Epithelial cell of proximal tubule (primary cell): ENCODE measurements around the gene EFNA5. TPM values are rescaled to one million over a fixed set of nuclear protein-coding genes. Genes with fewer than 3 reads are reported as not detected.
"Not testable (repeated sequence)": the region's sequence is repeated elsewhere in the genome, so short reads cannot be mapped to it uniquely, and the experiment has no call there.

Source experiments
- DNase-seq: peaks from one replicate; pipeline ENCODE4 v3.0.0-alpha.2; 2011; ENCODE audit warnings: low read depth
- H3K4me3 ChIP-seq: 2 replicates; pipeline ENCODE4 v1.5.1; 2011; ENCODE audit warnings: low read depth, mild to moderate bottlenecking, low read length
- CTCF ChIP-seq: conservative IDR thresholded peaks from 2 replicates; pipeline ENCODE4 v1.5.1; 2012; ENCODE audit warnings: low read depth, mild to moderate bottlenecking, low read length
- total RNA-seq: library from RNA; depleted of rRNA; stranded (reverse); fragments of >200 nt; gene quantifications from 2 replicates; pipeline ENCODE4 v1.2.3, GENCODE V29; 2015

Gene EFNA5
- total RNA-seq, 1 donor from 2014 or later: 28.1 TPM

DNA sequence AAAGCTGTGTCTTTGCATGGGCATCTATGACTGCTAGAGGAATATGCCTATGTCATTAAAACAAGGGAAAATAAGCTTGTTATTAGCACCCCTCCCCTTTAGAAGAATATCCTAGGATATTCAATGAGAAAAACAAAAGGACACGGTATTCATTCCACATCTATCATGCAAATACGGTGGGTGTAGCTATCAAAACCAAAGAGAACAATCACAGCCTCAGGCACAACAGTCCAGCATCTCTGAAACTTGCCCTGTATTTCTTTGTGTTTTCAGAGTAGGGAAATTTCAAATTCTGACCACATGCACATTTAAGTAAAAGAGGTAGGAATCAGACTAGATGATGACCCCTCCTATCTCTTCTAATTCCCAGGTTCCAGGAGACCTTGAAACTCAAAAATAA is 209.9 kb downstream of the EFNA5 start:
- TF ChIP-seq CTCF: no peak
- H3K4me3 ChIP-seq: no peak overlapping the region
- no peak for DNase-seq

DNA sequence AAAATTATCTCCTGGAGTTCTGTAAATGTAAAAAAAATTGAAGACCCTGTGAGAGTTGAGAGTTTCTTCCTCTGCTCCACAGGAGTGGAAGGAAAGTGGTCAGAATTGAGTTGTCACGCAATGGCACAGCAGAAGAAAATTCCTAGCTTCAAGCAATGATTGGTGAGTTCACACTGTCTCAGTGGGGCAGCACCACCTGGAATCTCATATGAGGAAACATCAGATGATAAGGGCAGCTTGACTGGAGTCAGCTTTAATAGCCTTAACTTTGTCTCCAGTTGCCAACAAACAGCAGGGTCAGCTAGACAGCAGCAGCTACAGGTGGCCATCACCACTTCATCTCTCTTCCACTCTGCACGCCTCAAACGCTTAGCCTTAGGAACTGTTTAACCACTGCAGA is 211.1 kb downstream of the EFNA5 start:
- DNase-seq: no peak
- H3K4me3 ChIP-seq: no peak overlapping the region
- TF ChIP-seq CTCF: no peak

DNA sequence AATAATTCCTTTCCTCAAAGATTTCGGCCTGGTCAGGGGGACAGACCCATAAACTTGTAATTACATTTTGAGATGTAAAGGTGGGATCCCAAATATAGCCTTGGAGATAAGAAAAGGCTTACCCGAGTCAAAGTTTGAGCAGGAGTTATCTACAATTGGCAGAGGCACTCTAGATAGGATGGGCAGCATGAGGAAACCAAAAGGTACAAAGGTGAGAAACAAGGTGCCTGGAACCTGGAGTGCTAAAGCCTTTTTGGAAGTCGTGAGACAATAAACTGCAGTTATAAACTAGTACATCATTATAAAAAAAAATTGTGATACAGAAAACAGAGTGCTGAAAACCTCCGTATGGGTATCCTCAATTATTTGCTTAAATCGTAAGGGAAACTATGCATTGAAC is 212.4 kb downstream of the EFNA5 start:
- TF ChIP-seq CTCF: no peak
- H3K4me3 ChIP-seq: no peak overlapping the region
- no peak for DNase-seq

DNA sequence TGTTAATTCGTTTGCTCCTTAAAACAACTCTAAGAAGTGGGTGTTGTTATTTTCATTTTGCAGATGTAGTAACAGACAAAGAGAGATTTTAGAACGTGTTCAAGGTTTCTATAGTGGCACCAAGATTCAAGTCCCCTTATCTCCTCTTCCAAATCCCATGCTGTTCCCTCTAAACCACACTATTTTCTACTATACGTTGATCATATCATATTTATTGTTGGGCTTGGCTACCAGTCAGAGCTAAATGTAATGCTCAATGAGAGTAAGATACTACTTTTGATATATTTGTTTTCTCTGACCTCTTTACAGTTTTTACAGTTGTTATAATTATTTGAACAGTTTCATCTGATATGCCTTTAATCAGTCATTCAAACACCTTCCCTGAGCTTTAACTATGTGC is 212.9 kb downstream of the EFNA5 start:
- no peak overlapping the region for H3K4me3 ChIP-seq
- TF ChIP-seq CTCF: no peak
- DNase-seq: no peak

- DNase-seq: no peak
- no peak overlapping the region for H3K4me3 ChIP-seq
- TF ChIP-seq CTCF: peak; percentile 33
These were observed 213.6 kb downstream of the EFNA5 start for GRCh38 chr5:107457138-107457537.

GRCh38 chr5:107456281-107456715 is 214.4 kb downstream of the EFNA5 start:
- H3K4me3 ChIP-seq: no peak overlapping the region
- no peak for DNase-seq
- no peak for TF ChIP-seq CTCF

GRCh38 chr5:107455111-107455544 is 215.6 kb downstream of the EFNA5 start:
- DNase-seq: peak; percentile 77
- TF ChIP-seq CTCF: no peak
- no peak overlapping the region for H3K4me3 ChIP-seq

- H3K4me3 ChIP-seq, DNase-seq: not testable (repeated sequence)
These were observed 218.9 kb downstream of the EFNA5 start for GRCh38 chr5:107451827-107452226.
